Measurements from ENCODE around the gene TENM4. TPM values are rescaled to one million over a fixed set of nuclear protein-coding genes. Genes with fewer than 3 reads are reported as not detected.

TENM4 gene
- total RNA-seq, 1 donor from 2014 or later: 50.7 TPM

GRCh38 chr11:79017811-79018210 lies 423.0 kb downstream of the TENM4 start:
- DNase-seq: no peak
- TF ChIP-seq CTCF (IDR thresholded peaks at IDR 0.05; ENCODE audit: partially characterized antibody, unreplicated experiment): no peak
- peaks cover 6% of the 10 kb centered on the region for H3K27me3 Mint-ChIP-seq (ENCODE audit: unreplicated experiment)
- H3K9me3 Mint-ChIP-seq (ENCODE audit: unreplicated experiment): no peaks in the 10 kb centered on the region
- no peak overlapping the region for H3K4me3 Mint-ChIP-seq (ENCODE audit: unreplicated experiment)
- no peaks in the 10 kb centered on the region for H3K4me1 Mint-ChIP-seq (ENCODE audit: low read depth, unreplicated experiment)
- H3K36me3 Mint-ChIP-seq (ENCODE audit: unreplicated experiment): no peaks in the 10 kb centered on the region
- no peak overlapping the region for H3K27ac Mint-ChIP-seq (ENCODE audit: unreplicated experiment)

- TF ChIP-seq CTCF (IDR thresholded peaks at IDR 0.05; ENCODE audit: partially characterized antibody, unreplicated experiment): no peak
- Mint-ChIP-seq H3K36me3 (ENCODE audit: unreplicated experiment) (peaks cover 13% of the 10 kb centered on the region), H3K27ac (ENCODE audit: unreplicated experiment) (no peak overlapping the region), H3K4me3 (ENCODE audit: unreplicated experiment) (no peak overlapping the region), H3K4me1 (ENCODE audit: low read depth, unreplicated experiment) (no peaks in the 10 kb centered on the region), H3K9me3 (ENCODE audit: unreplicated experiment) (no peaks in the 10 kb centered on the region), H3K27me3 (ENCODE audit: unreplicated experiment) (peaks cover 2% of the 10 kb centered on the region)
- DNase-seq: no peak
Observed at GRCh38 chr11:79013509-79013908, 427.3 kb downstream of the TENM4 start.

GRCh38 chr11:79011357-79011756 lies 429.5 kb downstream of the TENM4 start:
- no peak overlapping the region for H3K4me3 Mint-ChIP-seq (ENCODE audit: unreplicated experiment)
- H3K4me1 Mint-ChIP-seq (ENCODE audit: low read depth, unreplicated experiment): no peaks in the 10 kb centered on the region
- no peak overlapping the region for H3K27ac Mint-ChIP-seq (ENCODE audit: unreplicated experiment)
- peaks cover 5% of the 10 kb centered on the region for H3K27me3 Mint-ChIP-seq (ENCODE audit: unreplicated experiment)
- peaks cover 13% of the 10 kb centered on the region for H3K36me3 Mint-ChIP-seq (ENCODE audit: unreplicated experiment)
- no peak for DNase-seq
- H3K9me3 Mint-ChIP-seq (ENCODE audit: unreplicated experiment): no peaks in the 10 kb centered on the region
- TF ChIP-seq CTCF (IDR thresholded peaks at IDR 0.05; ENCODE audit: partially characterized antibody, unreplicated experiment): no peak

- no peak for TF ChIP-seq CTCF (IDR thresholded peaks at IDR 0.05; ENCODE audit: partially characterized antibody, unreplicated experiment)
- no peak overlapping the region for H3K27ac Mint-ChIP-seq (ENCODE audit: unreplicated experiment)
- peaks cover 3% of the 10 kb centered on the region for H3K27me3 Mint-ChIP-seq (ENCODE audit: unreplicated experiment)
- no peaks in the 10 kb centered on the region for H3K4me1 Mint-ChIP-seq (ENCODE audit: low read depth, unreplicated experiment)
- H3K36me3 Mint-ChIP-seq (ENCODE audit: unreplicated experiment): peaks cover 18% of the 10 kb centered on the region
- no peak overlapping the region for H3K4me3 Mint-ChIP-seq (ENCODE audit: unreplicated experiment)
- no peaks in the 10 kb centered on the region for H3K9me3 Mint-ChIP-seq (ENCODE audit: unreplicated experiment)
- DNase-seq: no peak
Observed at GRCh38 chr11:79007771-79008402, 432.9 kb downstream of the TENM4 start.

- Mint-ChIP-seq H3K36me3 (ENCODE audit: unreplicated experiment) (peaks cover 18% of the 10 kb centered on the region), H3K4me3 (ENCODE audit: unreplicated experiment) (no peak overlapping the region), H3K27me3 (ENCODE audit: unreplicated experiment) (peaks cover 3% of the 10 kb centered on the region), H3K27ac (ENCODE audit: unreplicated experiment) (no peak overlapping the region), H3K9me3 (ENCODE audit: unreplicated experiment) (no peaks in the 10 kb centered on the region), H3K4me1 (ENCODE audit: low read depth, unreplicated experiment) (no peaks in the 10 kb centered on the region)
- no peak for TF ChIP-seq CTCF (IDR thresholded peaks at IDR 0.05; ENCODE audit: partially characterized antibody, unreplicated experiment)
- no peak for DNase-seq
Observed at GRCh38 chr11:79006854-79007253, 434.0 kb downstream of the TENM4 start.
